Neuronal stem cell (in vitro differentiated cells): ENCODE data around the gene THSD4.

ENCODE experiments used
- DNase-seq: peaks from one replicate; pipeline ENCODE4 v3.0.0-alpha.2; 2013; ENCODE audit warnings: low spot score
- H2AFZ ChIP-seq: one replicate; pipeline ENCODE4 v1.6.1; 2013; ENCODE audit warnings: mild to moderate bottlenecking, low read length, inconsistent platforms
- H2AK5ac ChIP-seq: 2 replicates; pipeline ENCODE4 v1.6.1; 2013; ENCODE audit warnings: low read depth, mild to moderate bottlenecking, inconsistent platforms, low read length, moderate library complexity, mixed read lengths
- H2BK120ac ChIP-seq: 2 replicates; pipeline ENCODE4 v1.6.1; 2013; ENCODE audit warnings: low read depth, mild to moderate bottlenecking, inconsistent platforms, low read length, moderate library complexity, mixed read lengths
- H2BK12ac ChIP-seq: one replicate; pipeline ENCODE4 v1.6.1; 2013; ENCODE audit warnings: low read length, inconsistent platforms
- H2BK15ac ChIP-seq: 2 replicates; pipeline ENCODE4 v1.6.1; 2013; ENCODE audit warnings: mild to moderate bottlenecking, low read length, inconsistent platforms, mixed read lengths
- H2BK5ac ChIP-seq: one replicate; pipeline ENCODE4 v1.6.1; 2013; ENCODE audit warnings: inconsistent platforms, mild to moderate bottlenecking, low read length, moderate library complexity
- H3K14ac ChIP-seq: one replicate; pipeline ENCODE4 v1.6.1; 2013; ENCODE audit warnings: low read length, inconsistent platforms
- H3K18ac ChIP-seq: 2 replicates; pipeline ENCODE4 v1.6.1; 2013; ENCODE audit warnings: low read length, inconsistent platforms
- H3K23ac ChIP-seq: 2 replicates; pipeline ENCODE4 v1.6.1; 2013; ENCODE audit warnings: low read depth, mild to moderate bottlenecking, mixed read lengths, low read length, inconsistent platforms; ENCODE audit not compliant: poor library complexity
- H3K27ac ChIP-seq: replicated peaks from 3 replicates; pipeline ENCODE4 v1.5.1; 2013; ENCODE audit warnings: low read length, inconsistent platforms
- H3K27me3 ChIP-seq, 3 experiments: 2 replicates each; pipeline ENCODE4 v1.6.1; 2013; ENCODE audit warnings: low read length in 3 of 3, mild to moderate bottlenecking in 2 of 3, inconsistent platforms in 1 of 3, low read depth in 1 of 3, mixed read lengths in 1 of 3, moderate library complexity in 1 of 3; ENCODE audit not compliant: control insufficient read depth in 3 of 3, insufficient read depth in 3 of 3
- H3K36me3 ChIP-seq, 2 donors: replicated peaks in 1 of 2; 2 replicates each; pipeline ENCODE4 v1.6.1; 2013; ENCODE audit warnings: low read length in 2 of 2; ENCODE audit not compliant: control insufficient read depth in 2 of 2, insufficient read depth in 2 of 2
- H3K4ac ChIP-seq: 2 replicates; pipeline ENCODE4 v1.6.1; 2013; ENCODE audit warnings: inconsistent platforms, mild to moderate bottlenecking, low read length, moderate library complexity
- H3K4me1 ChIP-seq, 2 donors: 1 replicate in 1 of 2; 2 replicates in 1 of 2; pipeline ENCODE4 v1.6.1; 2013; ENCODE audit warnings: low read length in 2 of 2, low read depth in 1 of 2; ENCODE audit not compliant: control insufficient read depth in 2 of 2, insufficient read depth in 1 of 2
- H3K4me2 ChIP-seq: one replicate; pipeline ENCODE4 v1.6.1; 2013; ENCODE audit warnings: mild to moderate bottlenecking, low read length, inconsistent platforms; ENCODE audit not compliant: insufficient read depth, poor library complexity, severe bottlenecking
- H3K4me3 ChIP-seq, 2 donors: 2 replicates each; pipeline ENCODE4 v1.5.1; 2013; ENCODE audit warnings: low read length in 2 of 2, mild to moderate bottlenecking in 2 of 2, inconsistent platforms in 1 of 2, moderate library complexity in 1 of 2
- H3K79me1 ChIP-seq: one replicate; pipeline ENCODE4 v1.6.1; 2013; ENCODE audit warnings: low read depth, mild to moderate bottlenecking, inconsistent platforms, low read length, moderate library complexity
- H3K9ac ChIP-seq: one replicate; pipeline ENCODE4 v1.6.1; 2013; ENCODE audit warnings: mild to moderate bottlenecking, low read depth, low read length, inconsistent platforms; ENCODE audit not compliant: poor library complexity
- H3K9me3 ChIP-seq, 2 donors: replicated peaks in 1 of 2; 2 replicates each; pipeline versions ENCODE3 to v1.6.1; 2013; ENCODE audit warnings: low read length in 2 of 2, mild to moderate bottlenecking in 2 of 2, inconsistent platforms in 1 of 2, low read depth in 1 of 2, mixed read lengths in 1 of 2, moderate library complexity in 1 of 2; ENCODE audit not compliant: control insufficient read depth in 2 of 2, insufficient read depth in 1 of 2
- H4K8ac ChIP-seq: one replicate; pipeline ENCODE4 v1.6.1; 2013; ENCODE audit warnings: low read depth, mild to moderate bottlenecking, inconsistent platforms, low read length, moderate library complexity
- H4K91ac ChIP-seq: one replicate; pipeline ENCODE4 v1.6.1; 2013; ENCODE audit warnings: low read length, low read depth, mild to moderate bottlenecking, inconsistent platforms; ENCODE audit not compliant: poor library complexity
- WGBS, 2 donors: extraction: QIAGEN DNeasy Blood & Tissue Kit; methylation state at CpG; one replicate each; pipeline ENCODE4 v1.1.7; 2013; ENCODE audit warnings: missing lambda C conversion rate in 2 of 2, mixed read lengths in 1 of 2; ENCODE audit not compliant: insufficient read length in 2 of 2, insufficient replicate concordance in 1 of 2; ENCODE audit errors: extremely low coverage in 2 of 2; 5-methylcytosine and 5-hydroxymethylcytosine counted together

THSD4 gene

GRCh38 chr15:71788646-71789579, 673.6 kb downstream of the THSD4 start:
- H3K27ac ChIP-seq: no peak overlapping the region
- no peak overlapping the region for H3K23ac ChIP-seq
- H3K4me2 ChIP-seq: no peak overlapping the region
- no peak overlapping the region for H3K4ac ChIP-seq
- no peak overlapping the region for H3K4me3 ChIP-seq
- H2BK5ac ChIP-seq: no peak overlapping the region
- H2BK15ac ChIP-seq: no peak overlapping the region
- no peak overlapping the region for H3K9ac ChIP-seq
- DNase-seq: no peak
- H3K14ac ChIP-seq: no peak overlapping the region
- H4K8ac ChIP-seq: no peak overlapping the region
- no peaks in the 10 kb centered on the region for H3K9me3 ChIP-seq
- no peak overlapping the region for H2BK12ac ChIP-seq
- no peaks in the 10 kb centered on the region for H3K79me1 ChIP-seq
- H3K18ac ChIP-seq: no peak overlapping the region
- H3K36me3 ChIP-seq: peaks cover 0 to 1% of the 10 kb centered on the region in 2 donors
- H2AK5ac ChIP-seq: no peak overlapping the region
- no peaks in the 10 kb centered on the region for H3K4me1 ChIP-seq
- H4K91ac ChIP-seq: no peak overlapping the region
- no CpG with 5 or more reads among the region's 15 CpGs for WGBS, 2 donors
- no peak overlapping the region for H2BK120ac ChIP-seq
- no peaks in the 10 kb centered on the region for H3K27me3 ChIP-seq
- no peak overlapping the region for H2AFZ ChIP-seq

DNA sequence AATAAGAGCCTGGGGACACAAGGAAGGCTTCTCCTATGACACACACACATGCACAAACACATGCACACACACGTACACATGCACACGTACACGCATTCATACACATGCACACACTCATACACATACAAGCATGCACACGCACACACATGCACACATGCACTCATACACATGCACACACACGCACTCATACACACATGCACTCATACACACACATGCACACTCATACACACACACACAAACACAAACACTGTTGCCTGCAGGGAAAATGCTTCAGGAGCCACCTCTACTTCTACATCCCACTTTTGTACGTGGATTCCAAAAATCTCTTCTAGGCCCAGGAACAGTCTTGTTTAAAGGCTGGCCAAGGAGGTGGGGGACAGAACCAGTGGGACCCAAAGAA, 674.3 kb downstream of the THSD4 start:
- whole genome bisulfite sequencing, 2 donors: no CpG with 5 or more reads among the region's 6 CpGs
- no peak for DNase-seq
- Histone ChIP-seq H2BK12ac (no peak overlapping the region), H3K23ac (peak overlapping the region; percentile 37), H2BK120ac (no peak overlapping the region), H2BK5ac (no peak overlapping the region), H3K27ac (no peak overlapping the region), H4K8ac (no peak overlapping the region), H2BK15ac (no peak overlapping the region), H2AK5ac (peak overlapping the region; percentile 9), H3K27me3 (no peaks in the 10 kb centered on the region), H3K4ac (no peak overlapping the region), H2AFZ (no peak overlapping the region), H3K18ac (no peak overlapping the region), H3K4me1 (no peaks in the 10 kb centered on the region), H3K9me3 (no peaks in the 10 kb centered on the region), H3K4me2 (no peak overlapping the region), H3K4me3 (peak overlapping the region in 1 of 2 donors; percentile 44), H4K91ac (no peak overlapping the region), H3K9ac (no peak overlapping the region), H3K36me3 (peaks cover 0 to 1% of the 10 kb centered on the region in 2 donors), H3K79me1 (no peaks in the 10 kb centered on the region), H3K14ac (no peak overlapping the region)

DNA sequence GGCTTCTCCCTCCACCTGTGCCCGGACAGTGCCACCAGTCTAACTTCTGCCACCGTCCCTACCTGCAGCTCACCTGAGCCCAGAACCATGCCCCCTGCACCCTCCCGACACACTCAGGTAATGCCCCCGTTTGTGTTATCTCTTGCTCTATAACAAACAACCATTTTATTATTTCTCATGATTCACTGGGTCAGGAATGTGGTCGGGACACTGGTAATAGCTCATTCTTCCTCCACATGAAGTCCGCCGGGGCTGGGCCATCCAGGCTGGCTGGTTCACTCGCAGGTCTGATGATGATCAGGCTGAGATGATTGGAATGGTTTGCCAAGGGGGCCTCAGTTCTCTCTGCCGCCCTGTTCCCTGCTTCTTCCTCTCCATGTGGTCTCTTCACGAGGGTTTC, 674.8 kb downstream of the THSD4 start:
- H3K4me1 ChIP-seq: no peaks in the 10 kb centered on the region
- H2BK12ac ChIP-seq: no peak overlapping the region
- WGBS, 2 donors: no CpG with 5 or more reads among the region's 10 CpGs
- H3K9me3 ChIP-seq: no peaks in the 10 kb centered on the region
- no peaks in the 10 kb centered on the region for H3K79me1 ChIP-seq
- H3K23ac ChIP-seq: no peak overlapping the region
- no peak overlapping the region for H2AFZ ChIP-seq
- no peak for DNase-seq
- H3K18ac ChIP-seq: no peak overlapping the region
- peak overlapping the region; percentile 9 for H2AK5ac ChIP-seq
- no peak overlapping the region for H4K8ac ChIP-seq
- no peak overlapping the region for H3K9ac ChIP-seq
- H3K27ac ChIP-seq: no peak overlapping the region
- H3K14ac ChIP-seq: no peak overlapping the region
- H3K27me3 ChIP-seq: no peaks in the 10 kb centered on the region
- no peak overlapping the region for H2BK120ac ChIP-seq
- no peak overlapping the region for H3K4ac ChIP-seq
- H4K91ac ChIP-seq: no peak overlapping the region
- H2BK15ac ChIP-seq: no peak overlapping the region
- H2BK5ac ChIP-seq: no peak overlapping the region
- no peak overlapping the region for H3K4me2 ChIP-seq
- no peak overlapping the region for H3K4me3 ChIP-seq
- peaks cover 0 to 1% of the 10 kb centered on the region in 2 donors for H3K36me3 ChIP-seq

GRCh38 chr15:71791975-71792374, 676.7 kb downstream of the THSD4 start:
- WGBS, 2 donors: no CpG with 5 or more reads among the region's 7 CpGs
- Histone ChIP-seq H3K9ac (no peak overlapping the region), H3K4me2 (no peak overlapping the region), H2BK12ac (no peak overlapping the region), H3K36me3 (peaks cover 0 to 1% of the 10 kb centered on the region in 2 donors), H2BK5ac (no peak overlapping the region), H3K4me3 (no peak overlapping the region), H2BK15ac (no peak overlapping the region), H3K27ac (no peak overlapping the region), H3K4ac (no peak overlapping the region), H4K91ac (no peak overlapping the region), H2BK120ac (no peak overlapping the region), H3K9me3 (no peaks in the 10 kb centered on the region), H3K4me1 (no peaks in the 10 kb centered on the region), H2AFZ (no peak overlapping the region), H3K23ac (no peak overlapping the region), H3K79me1 (no peaks in the 10 kb centered on the region), H2AK5ac (no peak overlapping the region), H3K18ac (no peak overlapping the region), H4K8ac (no peak overlapping the region), H3K14ac (no peak overlapping the region), H3K27me3 (no peaks in the 10 kb centered on the region)
- DNase-seq: no peak
